Measurements from ENCODE around the gene AKAP13. TPM values are rescaled to one million over a fixed set of nuclear protein-coding genes. Genes with fewer than 3 reads are reported as not detected.

The AKAP13 gene
- total RNA-seq, 1 experiment from 2014 or later = 47.3 TPM

- no peaks in the 10 kb centered on the region for H3K27me3 ChIP-seq (ENCODE audit: insufficient read depth, low read length)
- no peak overlapping the region for H3T11ph ChIP-seq (ENCODE audit: low read length)
- H3K23me2 ChIP-seq (ENCODE audit: insufficient read length, low read depth, low read length, poor library complexity, severe bottlenecking) = no peaks in the 10 kb centered on the region
- no peak overlapping the region for H2AFZ ChIP-seq (ENCODE audit: low read length)
- WGBS (ENCODE audit: extremely low coverage, insufficient read length, low lambda C conversion rate) = no CpG with 5 or more reads among the region's 32 CpGs
- no peak overlapping the region for H2BK12ac ChIP-seq (ENCODE audit: insufficient read length, low read depth, low read length)
- no peaks in the 10 kb centered on the region for H3K27me3 Mint-ChIP-seq (ENCODE audit: low read depth)
- no peak overlapping the region for H3K14ac ChIP-seq (ENCODE audit: insufficient read depth, low read length)
- no peak overlapping the region for H2BK5ac ChIP-seq (ENCODE audit: insufficient read length, low read length)
- no peak overlapping the region for H3K9ac ChIP-seq (ENCODE audit: extremely low read depth, insufficient read length, low read length)
- no peak overlapping the region for H3K23ac ChIP-seq (ENCODE audit: insufficient read length, low read depth, low read length)
- H3K27ac ChIP-seq (ENCODE audit: insufficient read length, low read depth, low read length) = no peak overlapping the region
- no peaks in the 10 kb centered on the region for H3K9me3 ChIP-seq (ENCODE audit: control insufficient read depth, low read depth, low read length)
- H4K20me1 ChIP-seq (ENCODE audit: control insufficient read depth, insufficient read depth, insufficient read length) = no peaks in the 10 kb centered on the region
- no peak overlapping the region for H3K4ac ChIP-seq (ENCODE audit: low read depth, low read length)
- no peak overlapping the region for H3K27ac Mint-ChIP-seq
- peaks cover 10% of the 10 kb centered on the region; the same call in 1 of the 2 replicates for H3K79me2 ChIP-seq (ENCODE audit: insufficient read depth, low read length)
- H4K5ac ChIP-seq (ENCODE audit: insufficient read length, low read depth, low read length) = no peak overlapping the region
- H3K4me1 ChIP-seq (ENCODE audit: insufficient read depth, low read length) = no peaks in the 10 kb centered on the region
- H3K18ac ChIP-seq (ENCODE audit: insufficient read length, low read depth, low read length) = no peak overlapping the region
- TF ChIP-seq CTCF (conservative IDR thresholded peaks at IDR 0.05) = no peak
- no peak overlapping the region for H3K4me2 ChIP-seq (ENCODE audit: insufficient read depth, insufficient read length, low read length)
- no peak overlapping the region for H2BK15ac ChIP-seq (ENCODE audit: low read depth, low read length)
- no peak overlapping the region for H4K91ac ChIP-seq (ENCODE audit: insufficient read length, low read depth, low read length)
- H2BK20ac ChIP-seq (ENCODE audit: low read depth, low read length, poor library complexity, severe bottlenecking) = no peak overlapping the region
- peaks cover 11% of the 10 kb centered on the region for H3K79me1 ChIP-seq (ENCODE audit: insufficient read depth, low read depth, low read length, poor library complexity, severe bottlenecking)
- no peak overlapping the region for H2BK120ac ChIP-seq (ENCODE audit: low read depth, low read length, poor library complexity, severe bottlenecking)
- no peak overlapping the region for H3K4me3 Mint-ChIP-seq
- no peak overlapping the region for H2AK5ac ChIP-seq (ENCODE audit: insufficient read length, low read length)
- H4K8ac ChIP-seq (replicated peaks; ENCODE audit: insufficient read length, low read depth, low read length) = no peak overlapping the region
- DNase-seq = no peak
- no peak overlapping the region for H3K56ac ChIP-seq (ENCODE audit: insufficient read length, low read depth, low read length)
- H3K9me3 Mint-ChIP-seq = no peaks in the 10 kb centered on the region; a peak in 1 of 5 replicates
- peaks cover 24 to 35% of the 10 kb centered on the region in 2 experiments for H3K4me1 Mint-ChIP-seq
- peaks cover 17 to 23% (median 22%) of the 10 kb centered on the region in 3 experiments; a peak in 6 of 7 replicates for H3K36me3 Mint-ChIP-seq (ENCODE audit: insufficient read depth in 1 of 3, low read depth in 3 of 3)
Measured at GRCh38 chr15:85768595-85769168, 388.3 kb downstream of the AKAP13 start.
